Left cardiac atrium (tissue), 4 donors: Measurements from ENCODE around the gene TIE1. TPM values are rescaled to one million over a fixed set of nuclear protein-coding genes. Genes with fewer than 3 reads are reported as not detected.

ENCODE experiments used
- ATAC-seq, 2 donors: fragments of 200-7000 bp; cut with Tn5 transposase; one replicate each; pipeline ENCODE4 v1.9.1; 2020; ENCODE audit warnings: mild to moderate bottlenecking in 2 of 2, moderate library complexity in 2 of 2
- DNase-seq: peaks from one replicate; pipeline ENCODE4 v3.0.0-alpha.2; 2020
- intact Hi-C, 2 donors: fragments of 100-400 bp; cut with DNase I; formaldehyde crosslinking; loops; one replicate each; pipeline versions ENCODE4 v1.14.1 to v1.15.1; 2022 to 2023
- total RNA-seq, 2 donors: library from RNA; stranded (reverse); fragmentation: NEBNext Ultra II Directional; extraction: Animal tissue kit (Norgen Biotek cat#: 25700); gene quantifications; one replicate each; pipeline ENCODE4 v1.2.1, GENCODE V29; 2021
- donor health status: DM: no; HTN: yes; CAD: no.
- donor health status: DM: no; HTN: yes; CAD: no; lungs with severe emphysema.
- donor health status: DM: yes; HTN: yes; CAD: no.
- donor health status: Dilated cardiomyopathy.

The TIE1 gene
- total RNA-seq, 2 donors from 2014 or later: 23.1 to 38.9 TPM

DNA sequence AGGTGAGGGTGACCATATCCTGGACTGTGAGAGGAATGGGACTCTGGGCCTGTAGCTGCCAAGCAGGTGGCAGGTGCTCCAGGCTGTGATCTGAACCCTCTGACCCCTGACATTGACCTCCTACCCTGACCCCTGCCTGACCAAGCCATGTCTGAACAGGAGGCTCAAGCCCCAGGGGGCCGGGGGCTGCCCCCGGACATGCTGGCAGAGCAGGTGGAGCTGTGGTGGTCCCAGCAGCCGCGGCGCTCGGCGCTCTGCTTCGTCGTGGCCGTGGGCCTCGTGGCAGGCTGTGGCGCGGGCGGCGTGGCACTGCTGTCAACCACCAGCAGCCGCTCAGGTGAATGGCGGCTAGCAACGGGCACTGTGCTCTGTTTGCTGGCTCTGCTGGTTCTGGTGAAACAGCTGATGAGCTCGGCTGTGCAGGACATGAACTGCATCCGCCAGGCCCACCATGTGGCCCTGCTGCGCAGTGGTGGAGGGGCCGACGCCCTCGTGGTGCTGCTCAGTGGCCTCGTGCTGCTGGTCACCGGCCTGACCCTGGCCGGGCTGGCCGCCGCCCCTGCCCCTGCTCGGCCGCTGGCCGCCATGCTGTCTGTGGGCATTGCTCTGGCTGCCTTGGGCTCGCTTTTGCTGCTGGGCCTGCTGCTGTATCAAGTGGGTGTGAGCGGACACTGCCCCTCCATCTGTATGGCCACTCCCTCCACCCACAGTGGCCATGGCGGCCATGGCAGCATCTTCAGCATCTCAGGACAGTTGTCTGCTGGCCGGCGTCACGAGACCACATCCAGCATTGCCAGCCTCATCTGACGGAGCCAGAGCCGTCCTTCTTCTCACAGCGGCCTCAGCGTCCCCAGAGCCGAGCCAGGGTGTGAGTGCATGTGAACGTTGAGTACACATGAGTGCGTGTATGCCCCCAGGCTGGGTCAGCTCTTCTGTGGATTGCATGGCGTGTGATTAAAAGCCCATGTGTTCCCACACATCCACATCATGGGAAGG, 27.9 kb upstream of the TIE1 start:
- intact Hi-C loops: no loop called here
- no peak for ATAC-seq
- DNase-seq: no peak

DNA sequence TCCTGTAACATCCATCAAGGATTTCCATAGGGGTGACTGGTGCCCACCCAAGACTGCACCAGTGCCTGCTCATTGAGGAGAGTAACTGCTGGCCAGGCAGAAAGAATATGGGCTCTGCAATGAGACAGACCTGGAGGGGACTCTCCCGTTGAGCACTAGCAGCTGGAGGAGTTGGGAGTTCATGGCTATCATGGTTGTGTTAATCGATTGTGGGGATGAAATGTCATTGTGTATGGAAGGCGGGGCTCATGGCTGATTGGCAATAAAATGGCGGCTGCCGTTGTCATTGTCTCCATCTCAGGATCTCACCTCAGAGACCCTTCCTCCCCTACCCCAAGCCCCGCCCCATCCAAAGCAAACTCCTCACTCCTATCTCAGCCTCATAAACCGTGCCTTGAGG, 27.1 kb upstream of the TIE1 start:
- intact Hi-C loops: no loop called here
- DNase-seq (no peak), ATAC-seq (no peak)

DNA sequence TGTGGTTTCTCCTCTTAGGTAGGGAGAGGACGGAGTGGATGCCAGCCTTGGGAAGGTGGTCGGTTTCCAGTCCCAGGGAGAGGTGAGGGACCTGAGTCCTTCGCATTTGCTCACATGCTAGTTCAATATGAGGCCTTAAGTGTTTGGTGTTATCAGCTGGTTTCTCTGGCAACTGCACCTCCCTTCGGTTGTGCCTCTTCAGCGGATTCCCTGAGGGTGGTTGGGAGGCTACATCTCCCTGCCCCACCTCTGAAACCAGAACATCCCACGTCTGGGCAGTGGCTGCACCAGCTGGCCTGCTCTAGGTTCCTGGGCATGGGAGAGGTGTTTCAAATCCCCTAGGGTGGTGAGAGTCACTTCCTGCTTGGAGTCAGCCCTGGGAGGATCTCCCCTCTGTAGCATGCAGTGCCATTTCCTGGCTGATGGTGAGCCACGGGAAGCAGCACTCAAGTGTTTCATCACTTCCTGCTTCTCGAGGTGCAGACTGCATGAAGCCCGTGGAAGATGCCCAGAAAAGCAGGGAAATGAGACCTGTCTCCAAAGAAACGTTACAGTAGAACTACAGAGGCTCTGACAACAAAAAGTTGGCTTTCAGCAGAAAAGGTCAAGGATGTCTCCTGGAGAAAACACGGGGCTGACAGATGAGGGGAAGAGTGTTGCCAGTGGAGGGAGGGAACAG, 26.5 kb upstream of the TIE1 start:
- peak; percentile 45 to 46 for ATAC-seq
- intact Hi-C loops: no loop called here
- DNase-seq: no peak

DNA sequence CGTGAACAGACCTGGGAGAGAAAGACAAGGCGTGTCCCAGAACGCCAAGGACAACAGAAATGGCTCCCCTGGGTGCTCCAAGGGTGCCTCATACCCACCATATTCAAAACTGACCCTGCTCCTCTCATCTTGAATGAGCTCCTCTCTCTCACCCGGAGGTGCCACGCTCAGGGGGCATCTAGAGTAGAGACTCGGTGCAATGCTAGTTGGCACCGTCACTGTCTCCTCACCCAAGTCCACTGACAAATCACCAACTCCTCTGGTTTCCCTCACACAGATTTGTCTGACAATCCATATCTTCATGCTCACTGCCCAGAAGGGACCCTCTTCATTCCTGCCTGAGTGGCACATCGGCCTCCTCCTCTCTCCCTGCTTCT, 26.0 kb upstream of the TIE1 start:
- intact Hi-C loops: no loop called here
- DNase-seq (no peak), ATAC-seq (no peak)

DNA sequence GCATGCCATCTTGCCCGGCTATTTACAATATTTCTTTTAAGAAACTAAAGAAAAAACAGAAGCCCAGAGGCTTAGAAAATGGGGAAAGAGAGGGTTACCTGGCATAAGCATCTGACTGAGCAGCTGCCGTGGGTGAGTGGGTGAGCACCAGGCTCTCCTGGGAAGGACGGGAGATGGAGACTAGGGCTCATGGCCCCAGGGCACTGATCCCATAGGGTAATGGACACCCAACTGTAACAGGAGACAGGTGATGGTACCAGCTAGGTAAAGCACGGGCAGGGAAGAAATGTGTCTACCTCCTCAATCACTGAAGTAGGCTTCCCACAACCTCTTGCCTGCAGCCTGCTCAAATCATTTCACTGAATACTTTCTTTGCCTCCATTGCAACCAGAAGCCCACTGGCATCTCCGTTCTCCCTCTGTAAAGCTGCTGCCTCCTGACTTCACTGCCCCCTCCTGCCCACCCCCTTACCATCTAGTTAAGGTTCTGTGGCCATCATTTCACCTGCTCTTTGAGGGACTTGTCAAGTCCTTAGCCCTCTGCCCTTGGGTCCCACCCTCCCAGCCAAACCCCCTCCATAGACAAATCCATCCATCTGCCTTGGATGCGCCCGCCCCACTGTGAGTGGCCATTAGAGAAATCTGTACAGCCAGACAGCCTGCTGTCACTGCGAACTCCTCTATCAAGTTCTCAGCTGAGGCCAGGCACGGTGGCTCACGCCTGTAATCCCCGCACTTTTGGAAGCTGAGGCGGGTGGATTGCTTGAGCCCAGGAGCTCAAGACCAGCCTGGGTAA, 24.8 kb upstream of the TIE1 start:
- DNase-seq (no peak), ATAC-seq (no peak)
- intact Hi-C loops: no loop called here

DNA sequence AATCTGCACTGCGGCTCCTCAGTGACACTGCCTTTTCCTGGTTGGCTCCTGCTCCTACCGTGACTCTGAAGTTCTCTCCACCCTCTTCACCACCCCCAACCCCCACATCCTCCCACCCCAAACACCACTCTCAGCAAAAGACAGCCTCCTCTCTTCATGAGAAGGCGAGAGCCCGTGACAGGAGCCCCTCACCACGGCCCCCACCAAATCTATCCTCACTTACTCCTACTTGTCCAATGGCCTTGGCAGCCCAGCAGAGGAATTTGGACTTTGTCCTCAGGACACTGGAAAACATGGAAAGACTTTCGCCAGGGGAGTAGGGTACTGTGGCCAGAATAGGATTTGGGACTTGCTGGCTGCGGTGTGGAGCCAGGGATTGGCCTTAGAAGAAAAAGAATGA, 24.1 kb upstream of the TIE1 start:
- ATAC-seq (peak in 1 of 2 donors; percentile 49), DNase-seq (no peak)
- intact Hi-C loops: no loop called here

DNA sequence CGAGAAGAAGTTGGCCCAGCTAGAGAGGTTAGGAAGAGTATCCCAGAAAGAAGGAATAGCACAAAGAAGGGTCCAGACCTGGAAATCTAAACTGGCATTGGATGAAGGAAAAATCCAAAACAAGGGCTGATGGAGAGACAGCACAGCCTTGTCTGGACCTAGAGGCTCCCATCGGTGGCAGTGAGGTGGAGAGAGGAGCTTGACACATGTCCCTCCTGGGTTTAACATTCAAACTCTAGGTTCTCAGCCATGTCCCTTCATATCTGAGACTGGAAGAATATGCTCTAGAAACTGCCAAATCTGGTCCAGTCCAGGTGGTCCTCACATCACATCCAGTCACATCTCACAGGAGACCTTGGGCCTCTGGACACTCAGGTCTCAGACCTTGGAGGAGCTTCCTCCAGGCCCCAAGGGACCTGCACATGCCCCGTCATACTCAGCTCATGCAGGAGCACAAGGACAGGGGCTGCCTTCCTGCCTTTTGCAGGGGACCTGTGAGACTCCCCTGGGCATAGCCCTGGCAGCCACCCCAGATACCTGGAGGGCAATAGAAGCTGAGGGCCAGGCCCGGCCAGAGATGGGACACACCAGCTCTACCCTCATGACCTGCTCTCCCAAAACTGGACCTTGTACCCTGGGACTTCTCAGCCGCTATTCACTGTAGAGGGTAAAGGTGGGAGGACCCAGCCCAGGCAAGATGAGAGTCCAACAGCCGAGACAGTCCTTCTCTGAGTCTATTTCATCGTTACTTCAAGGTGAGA, 23.5 kb upstream of the TIE1 start:
- DNase-seq: no peak
- ATAC-seq: no peak
- intact Hi-C loops: no loop called here

DNA sequence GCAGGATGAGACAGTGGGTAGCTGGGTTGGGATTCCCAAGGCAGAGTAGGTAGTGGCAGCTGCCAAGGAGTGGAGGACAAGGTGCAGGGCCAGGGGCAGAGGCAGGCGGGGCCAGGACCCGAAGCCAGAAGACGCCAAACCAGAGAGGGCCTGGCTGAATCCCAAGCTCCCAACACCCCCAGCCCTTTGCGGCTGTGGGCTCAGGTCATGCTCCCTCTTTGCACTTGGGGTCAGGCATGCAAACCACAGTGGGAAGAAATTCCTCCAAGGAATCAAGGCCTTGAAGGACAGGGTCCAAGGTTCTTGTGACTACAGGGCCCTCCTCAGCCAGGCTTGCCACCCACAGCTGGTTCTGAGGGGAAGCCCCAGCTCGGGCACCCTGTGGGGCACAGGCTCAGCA, 21.6 kb upstream of the TIE1 start:
- ATAC-seq: no peak

DNA sequence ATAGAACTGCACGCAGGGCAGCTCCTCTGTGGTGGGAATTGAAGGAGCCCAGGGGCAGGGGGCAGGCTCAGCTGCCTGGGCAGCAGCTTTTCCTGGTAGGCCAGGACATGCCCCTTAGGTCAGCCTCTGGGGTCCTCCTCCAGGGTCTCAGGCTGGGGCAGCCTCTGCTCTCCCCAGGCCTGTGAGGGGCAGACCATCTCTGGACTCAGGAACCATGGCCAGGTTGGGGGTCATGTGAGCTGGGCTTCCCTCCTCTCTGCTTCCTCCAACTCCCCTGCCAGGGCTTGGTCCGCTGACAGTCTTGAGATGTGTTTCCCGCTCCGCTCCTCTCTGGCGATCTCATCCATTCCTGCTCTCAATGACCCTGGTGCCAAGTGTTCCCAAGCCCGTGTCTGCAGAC, 21.1 kb upstream of the TIE1 start:
- intact Hi-C loops: no loop called here
- no peak for ATAC-seq
- no peak for DNase-seq

More for the DNA sequence above, 21.6 kb upstream of the TIE1 start:
- intact Hi-C loops: no loop called here
- DNase-seq: no peak

DNA sequence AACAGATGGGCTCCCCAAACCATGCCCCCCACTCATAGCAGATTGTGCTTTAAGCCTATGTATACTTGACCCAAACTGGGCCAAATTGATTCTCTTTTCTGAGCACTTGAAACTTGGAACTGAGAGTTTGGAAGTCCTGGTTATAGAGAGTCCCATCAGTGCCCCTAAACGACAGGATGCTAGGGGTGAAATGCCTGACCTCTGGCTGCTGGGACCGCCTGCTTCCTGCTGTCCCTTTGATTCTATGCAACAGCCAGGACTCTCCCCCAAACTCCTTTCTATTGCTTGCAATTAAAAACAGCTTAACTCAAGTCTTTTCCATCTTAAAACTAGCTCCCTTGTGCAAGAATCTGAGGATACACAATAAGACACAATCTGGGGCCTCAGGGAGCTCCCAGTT, 20.1 kb upstream of the TIE1 start:
- no peak for DNase-seq
- intact Hi-C loops: no loop called here
- no peak for ATAC-seq

DNA sequence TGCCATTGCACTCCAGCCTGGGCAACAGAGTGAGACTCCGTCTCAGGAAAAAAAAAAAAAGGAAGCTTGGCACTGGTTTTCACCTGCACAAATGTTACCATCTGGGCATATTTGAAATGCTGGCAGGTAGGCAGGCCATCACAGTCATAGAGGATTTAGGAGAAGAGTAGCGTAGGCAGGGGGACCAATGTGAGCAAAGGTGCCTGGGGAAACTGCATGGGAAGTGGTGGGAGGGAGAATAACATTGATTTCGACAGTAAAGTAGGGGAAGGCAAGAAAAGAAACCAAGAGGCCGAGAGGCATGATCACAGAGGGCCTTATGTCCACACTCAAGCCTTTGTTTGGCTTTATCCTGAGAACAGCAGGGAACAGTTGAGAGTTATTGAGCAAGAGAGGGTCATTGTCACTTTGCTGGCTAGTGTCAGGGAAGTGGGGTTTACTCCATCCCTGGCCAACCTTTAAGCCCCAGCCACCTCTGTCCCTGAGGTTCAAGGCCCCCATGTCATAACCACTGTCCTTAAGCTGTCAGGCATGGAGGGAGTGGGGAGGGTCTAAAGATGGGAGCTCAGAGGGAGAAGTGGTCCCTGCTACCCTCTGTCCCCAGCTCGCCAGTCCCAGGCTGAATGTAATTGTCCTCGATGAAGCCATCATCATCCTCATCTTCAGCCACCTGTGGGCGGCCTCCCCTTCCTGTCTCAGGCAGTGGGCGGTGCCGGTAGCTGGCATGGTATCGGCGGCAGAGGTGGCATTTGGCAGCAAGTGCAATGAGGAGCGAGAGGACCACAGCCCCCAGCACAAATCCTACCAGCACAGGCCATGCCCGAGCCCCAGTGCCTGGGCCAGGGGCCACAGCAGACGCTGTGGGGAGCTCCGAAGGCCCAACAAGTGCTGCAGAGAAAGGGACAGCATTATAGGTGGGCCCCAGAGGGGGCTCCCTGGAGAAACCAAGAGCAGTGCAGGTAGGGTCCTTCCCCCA, 18.3 kb upstream of the TIE1 start:
- ATAC-seq (no peak), DNase-seq (no peak)
- intact Hi-C loops: no loop called here

DNA sequence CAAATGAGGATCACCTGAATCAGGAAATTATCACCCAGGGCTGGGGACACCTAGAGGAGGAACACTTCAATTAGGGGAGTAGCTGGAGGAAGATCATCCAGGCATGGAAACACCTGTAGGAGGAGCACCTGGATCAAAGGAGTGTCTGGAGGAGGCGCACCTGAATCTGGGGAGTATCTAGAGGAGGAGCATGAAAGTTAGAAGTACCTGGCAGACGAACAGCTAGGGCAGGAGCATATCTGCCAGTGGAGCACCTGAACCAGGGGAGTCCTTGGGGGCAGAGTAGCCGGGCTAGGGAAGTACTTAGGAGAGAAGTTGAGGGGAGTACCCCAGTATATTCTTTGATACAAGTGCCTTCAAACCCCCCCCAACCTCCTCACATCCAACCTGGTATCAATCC, 16.7 kb upstream of the TIE1 start:
- ATAC-seq (no peak), DNase-seq (no peak)
- intact Hi-C loops: no loop called here

DNA sequence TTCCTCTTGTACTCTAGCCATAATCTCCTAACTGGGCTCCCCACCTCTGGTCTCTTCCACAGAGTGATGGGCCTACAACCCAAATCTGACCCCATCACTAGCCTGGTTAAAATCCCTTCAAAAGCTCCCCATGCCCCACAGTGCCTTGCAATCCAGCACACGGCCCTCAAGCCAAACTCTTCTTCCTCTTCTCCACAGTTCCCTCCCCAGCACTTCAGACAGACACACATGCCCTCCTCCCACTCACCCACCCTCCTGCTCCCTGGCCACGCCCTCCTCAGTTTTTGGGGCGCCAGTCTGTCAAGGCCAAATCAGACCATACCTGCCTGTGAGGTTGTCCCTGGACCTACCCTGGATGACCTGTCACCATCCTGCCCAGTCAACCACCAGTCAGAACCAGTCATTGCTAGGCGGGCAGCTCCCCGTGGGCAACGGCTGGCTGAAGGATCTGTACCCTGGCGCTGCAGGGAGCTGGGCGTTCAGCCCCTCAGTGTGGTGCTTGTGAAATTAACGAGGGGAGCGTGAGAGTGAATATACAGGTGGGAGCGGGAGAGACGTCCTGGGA, 16.2 kb upstream of the TIE1 start:
- ATAC-seq (no peak), DNase-seq (no peak)
- intact Hi-C loops: no loop called here

DNA sequence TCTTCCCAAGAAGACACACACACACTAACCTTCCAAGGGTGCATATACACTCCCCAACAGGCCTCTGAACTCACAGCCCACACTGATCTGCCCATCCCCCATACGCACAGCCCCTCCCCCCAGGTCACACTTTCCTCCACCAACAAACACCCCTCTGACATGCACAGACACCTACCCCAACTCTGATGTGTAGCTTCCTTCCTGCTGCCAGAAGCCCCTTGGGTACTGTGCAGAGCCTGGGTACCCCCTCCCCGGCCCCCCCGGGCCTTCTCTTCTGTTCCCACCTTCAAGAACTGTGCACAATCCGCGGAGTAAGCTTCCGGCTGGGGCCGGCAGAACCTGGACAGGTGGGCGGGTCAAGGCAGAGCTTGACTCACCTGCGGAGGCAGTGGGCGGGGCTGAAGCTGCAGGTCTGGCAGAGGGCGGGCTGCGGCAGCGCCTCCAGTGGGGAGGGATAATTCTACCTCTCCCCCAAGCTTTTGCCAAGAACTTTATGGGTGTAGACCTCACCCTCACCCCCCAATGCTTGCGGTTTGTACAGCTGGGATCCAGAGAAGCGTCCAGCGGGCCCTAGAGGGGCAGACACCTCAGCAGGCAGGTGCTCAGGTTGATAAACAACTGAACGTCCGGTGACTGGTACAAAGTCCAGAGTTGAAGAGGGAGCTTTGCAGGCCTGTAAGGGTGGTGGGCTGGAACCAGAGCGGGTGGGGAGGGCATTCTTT, 15.4 kb upstream of the TIE1 start, which contains the start of gene C1orf210:
Gene C1orf210, minus strand, starts transcription at position 313 of the 722 bp plus-strand sequence. CDS start 2,311 bp downstream, outside the sequence.
- ATAC-seq: peak in 1 of 2 donors; percentile 32
- no peak for DNase-seq
- intact Hi-C loops: no loop called here

DNA sequence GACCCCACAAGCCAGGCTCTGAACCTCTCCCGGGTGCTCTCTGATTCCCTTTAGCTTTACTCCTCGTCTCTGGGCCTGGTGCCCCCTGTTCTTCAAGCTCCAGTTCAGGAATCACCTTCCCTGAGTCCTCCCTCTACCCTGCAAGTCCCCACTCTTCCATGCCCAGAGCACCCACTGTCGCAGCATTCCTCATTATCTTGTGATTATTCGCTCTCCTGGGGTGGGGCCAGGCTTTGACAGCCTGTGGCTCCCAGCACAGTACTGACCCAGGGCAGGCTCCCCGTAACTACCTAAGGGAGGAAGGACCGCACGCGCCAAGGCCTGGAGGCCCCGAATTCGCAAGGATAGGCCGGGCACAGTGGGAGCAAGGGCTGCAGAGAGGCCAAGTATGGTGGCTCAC, 14.7 kb upstream of the TIE1 start:
- DNase-seq: no peak
- intact Hi-C loops: no loop called here
- no peak for ATAC-seq

DNA sequence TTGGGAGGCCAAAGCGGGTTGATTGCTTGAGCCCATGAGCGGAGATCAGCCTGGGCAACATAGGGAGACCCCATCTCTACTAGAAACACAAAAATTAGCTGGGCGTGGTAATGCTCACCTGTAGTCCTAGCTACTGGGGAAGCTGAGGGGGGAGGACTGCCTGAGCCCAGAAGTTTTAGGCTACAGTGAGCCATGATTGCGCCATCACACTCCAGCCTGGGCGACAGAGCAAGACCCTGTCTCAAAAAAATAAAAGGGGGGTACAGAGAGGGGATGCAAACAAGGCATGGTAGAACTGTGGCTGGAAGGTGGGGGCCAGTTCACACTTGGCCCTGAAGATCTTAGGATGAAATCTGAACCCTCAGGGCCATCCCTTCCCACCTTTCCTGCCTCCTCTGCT, 14.2 kb upstream of the TIE1 start:
- ATAC-seq: no peak
- intact Hi-C loops: no loop called here
- no peak for DNase-seq
